Ovary (tissue), 9 donors: ENCODE results near the gene ADGRL4. TPM values are rescaled to one million over a fixed set of nuclear protein-coding genes. Genes with fewer than 3 reads are reported as not detected.

Experiments
- DNase-seq, 5 donors: peaks; one replicate each; pipeline ENCODE4 v3.0.0-alpha.2; 2019 to 2020
- H3K27ac ChIP-seq, 2 donors: fragments of 200-600 bp; one replicate each; pipeline versions ENCODE4 v1.5.1 to v1.8.0; 2019 to 2022
- H3K27me3 ChIP-seq: fragments of 200-600 bp; one replicate; pipeline ENCODE4 v1.8.0; 2022
- H3K36me3 ChIP-seq: fragments of 200-600 bp; sonication (generic); one replicate; pipeline ENCODE4 v1.5.1; 2019
- H3K4me1 ChIP-seq: one replicate; pipeline ENCODE4 v1.8.1; 2013; ENCODE audit warnings: mild to moderate bottlenecking, moderate library complexity; ENCODE audit not compliant: insufficient read depth
- H3K4me3 ChIP-seq: fragments of 200-600 bp; sonication (generic); one replicate; pipeline ENCODE4 v1.5.1; 2017
- H3K9me3 ChIP-seq, 2 donors: fragments of 200-600 bp in 1 of 2; sonication (generic) in 1 of 2; one replicate each; pipeline versions ENCODE4 v1.5.1 to v1.8.1; 2013 to 2019; ENCODE audit warnings: mild to moderate bottlenecking in 1 of 2, moderate library complexity in 1 of 2
- EP300 ChIP-seq: sonication (generic); formaldehyde crosslinking; IDR thresholded peaks from one replicate; pipeline ENCODE4 v1.6.1; 2017; ENCODE audit warnings: antibody characterized with exemption
- POLR2A ChIP-seq: fragments of 450-650 bp; IDR thresholded peaks from one replicate; pipeline ENCODE4 v1.6.1; 2017; ENCODE audit warnings: antibody characterized with exemption, mild to moderate bottlenecking, moderate library complexity
- WGBS, 3 donors: extraction: QIAGEN DNeasy Blood & Tissue Kit in 1 of 3; methylation state at CpG; one replicate each; pipeline versions ENCODE4 v1.1.5 to v1.1.7; 2013 to 2017; 5-methylcytosine and 5-hydroxymethylcytosine counted together
- intact Hi-C, 4 donors: fragments of 100-400 bp; cut with DNase I; formaldehyde crosslinking; loops; one replicate each; pipeline versions ENCODE4 v1.11.0 to v1.15.1; 2022 to 2023
- polyA plus RNA-seq, 2 donors: library from polyadenylated mRNA; stranded (reverse); fragments of 200-250 nt in 1 of 2; fragments of 350-450 nt in 1 of 2; fragmentation: Illumina TruSeq in 1 of 2; extraction: RNeasy Lipid Tissue Mini Kit (QIAGEN cat#74804) in 1 of 2; gene quantifications; one replicate each; pipeline ENCODE4 v1.2.3, GENCODE V29; 2013 to 2014
- total RNA-seq, 7 donors: library from RNA; depleted of rRNA in 2 of 7; stranded (reverse); fragments of >200 nt in 2 of 7; fragmentation: NEBNext Ultra II Directional in 3 of 7; extraction: Animal tissue kit (Norgen Biotek cat#: 25700) in 3 of 7; gene quantifications; one replicate each; pipeline versions ENCODE4 v1.1.0 to v1.2.4, GENCODE V29; 2016 to 2023
- TF ChIP-seq, protein P1 (sequence below), 3 donors: fragments of 450-650 bp in 2 of 3; fragments of 200-600 bp in 1 of 3; IDR thresholded peaks; one replicate each; pipeline versions ENCODE4 v1.5.1 to v1.8.0; 2016 to 2022; ENCODE audit warnings: antibody characterized with exemption in 3 of 3, mild to moderate bottlenecking in 1 of 3
- donor health status: DM: no; HTN: no; CAD: no; lungs with moderate emphysema.
- donor health status: DM: no; HTN: no; CAD: no.
- donor health status: Bipolar disorder and iron deficiency.
- donor health status: DM: yes; HTN: yes; CAD: no.
- donor health status: DM: no; HTN: no; CAD: no.
- donor health status: DM: yes; HTN: yes; CAD: no.

ADGRL4 gene
- total and polyA plus RNA-seq, 9 donors, result 3.0 to 22.7 (median 9.2) TPM

- Histone ChIP-seq H3K36me3 (no peaks in the 10 kb centered on the region), H3K9me3 (no peaks in the 10 kb centered on the region), H3K4me3 (no peak overlapping the region), H3K27ac (no peak overlapping the region), H3K4me1 (peaks cover 1% of the 10 kb centered on the region), H3K27me3 (no peaks in the 10 kb centered on the region)
- TF ChIP-seq EP300, result no peak
- TF ChIP-seq, protein P1, sequence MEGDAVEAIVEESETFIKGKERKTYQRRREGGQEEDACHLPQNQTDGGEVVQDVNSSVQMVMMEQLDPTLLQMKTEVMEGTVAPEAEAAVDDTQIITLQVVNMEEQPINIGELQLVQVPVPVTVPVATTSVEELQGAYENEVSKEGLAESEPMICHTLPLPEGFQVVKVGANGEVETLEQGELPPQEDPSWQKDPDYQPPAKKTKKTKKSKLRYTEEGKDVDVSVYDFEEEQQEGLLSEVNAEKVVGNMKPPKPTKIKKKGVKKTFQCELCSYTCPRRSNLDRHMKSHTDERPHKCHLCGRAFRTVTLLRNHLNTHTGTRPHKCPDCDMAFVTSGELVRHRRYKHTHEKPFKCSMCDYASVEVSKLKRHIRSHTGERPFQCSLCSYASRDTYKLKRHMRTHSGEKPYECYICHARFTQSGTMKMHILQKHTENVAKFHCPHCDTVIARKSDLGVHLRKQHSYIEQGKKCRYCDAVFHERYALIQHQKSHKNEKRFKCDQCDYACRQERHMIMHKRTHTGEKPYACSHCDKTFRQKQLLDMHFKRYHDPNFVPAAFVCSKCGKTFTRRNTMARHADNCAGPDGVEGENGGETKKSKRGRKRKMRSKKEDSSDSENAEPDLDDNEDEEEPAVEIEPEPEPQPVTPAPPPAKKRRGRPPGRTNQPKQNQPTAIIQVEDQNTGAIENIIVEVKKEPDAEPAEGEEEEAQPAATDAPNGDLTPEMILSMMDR (IDR thresholded peaks at IDR 0.05), result no peak
- TF ChIP-seq POLR2A, result no peak
- WGBS, 3 donors, result 17 to 24% (median 17%) methylated on average over 8 of the region's 8 CpGs
- intact Hi-C loops, result no loop called here
- DNase-seq, result peak in 1 of 5 donors; percentile 20
Measured at GRCh38 chr1:78840453-78841271, 165.9 kb downstream of the ADGRL4 start.
